ENCODE results near the gene LPAR1. TPM values are rescaled to one million over a fixed set of nuclear protein-coding genes. Genes with fewer than 3 reads are reported as not detected.

LPAR1 gene
- total and polyA plus RNA-seq, 10 donors: 8.1 to 63.8 (median 34.4) TPM

GRCh38 chr9:110923601-110924000, 114.7 kb downstream of the LPAR1 start:
- H3K27me3 ChIP-seq (replicated peaks in 1 of 7): no peaks in the 10 kb centered on the region
- 62 to 78% (median 67%) methylated on average over 5 of the region's 5 CpGs for WGBS, 5 donors
- no peak for TF ChIP-seq POLR2AphosphoS5 (IDR thresholded peaks at IDR 0.05)
- no peak for TF ChIP-seq POLR2A (IDR thresholded peaks at IDR 0.05)
- no peak for TF ChIP-seq CTCF (IDR thresholded peaks at IDR 0.05 in 8 of 11, conservative IDR thresholded peaks at IDR 0.05 in 3 of 11)
- peaks cover 0 to 4% (median 0%) of the 10 kb centered on the region in 8 donors for H3K9me3 ChIP-seq
- no peak for DNase-seq
- peaks cover 0 to 11% (median 0%) of the 10 kb centered on the region in 6 donors for H3K4me1 ChIP-seq
- intact Hi-C loops (cut with DNase I; ENCODE audit: low total_unique reads): no loop called here
- H3K27ac ChIP-seq: no peak overlapping the region
- no peak overlapping the region for H3K4me3 ChIP-seq
- no peaks in the 10 kb centered on the region for H3K36me3 ChIP-seq

- TF ChIP-seq POLR2AphosphoS5 (IDR thresholded peaks at IDR 0.05) (no peak), CTCF (IDR thresholded peaks at IDR 0.05 in 8 of 11, conservative IDR thresholded peaks at IDR 0.05 in 3 of 11) (no peak), POLR2A (IDR thresholded peaks at IDR 0.05) (no peak)
- intact Hi-C loops (cut with DNase I; ENCODE audit: low total_unique reads): no loop called here
- 70 to 91% (median 87%) methylated on average over 3 of the region's 3 CpGs for WGBS, 5 donors
- H3K36me3 ChIP-seq: no peaks in the 10 kb centered on the region
- H3K4me1 ChIP-seq: peaks cover 0 to 11% (median 0%) of the 10 kb centered on the region in 6 donors
- H3K27ac ChIP-seq: peak overlapping the region in 1 of 8 donors; percentile 75
- H3K27me3 ChIP-seq (replicated peaks in 1 of 7): no peaks in the 10 kb centered on the region
- H3K4me3 ChIP-seq: no peak overlapping the region
- H3K9me3 ChIP-seq: peaks cover 0 to 4% (median 0%) of the 10 kb centered on the region in 8 donors
- DNase-seq: no peak
These were observed 116.1 kb downstream of the LPAR1 start for GRCh38 chr9:110922145-110922544.

DNA sequence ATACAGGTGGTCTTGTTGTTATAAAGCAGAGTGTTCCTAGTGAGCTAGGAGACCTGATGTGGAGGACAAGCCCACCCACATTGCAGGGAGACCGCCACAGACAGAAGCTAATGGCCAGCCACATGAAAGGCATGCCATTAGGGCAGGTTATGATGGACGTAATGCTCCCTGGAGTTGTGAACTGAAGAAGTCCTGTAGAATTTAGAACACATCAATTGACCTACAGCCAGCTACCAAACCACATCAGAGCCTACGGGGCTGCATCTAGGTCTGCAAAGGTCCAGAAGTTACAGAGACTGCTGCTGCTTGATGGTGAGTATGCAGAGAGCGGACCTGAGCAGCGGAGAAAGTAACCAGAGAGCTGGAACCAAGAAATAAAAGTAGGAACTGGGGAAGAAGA, 116.6 kb downstream of the LPAR1 start:
- Histone ChIP-seq H3K4me1 (peaks cover 0 to 11% (median 0%) of the 10 kb centered on the region in 6 donors), H3K9me3 (peaks cover 0 to 4% (median 0%) of the 10 kb centered on the region in 8 donors), H3K4me3 (no peak overlapping the region), H3K36me3 (no peaks in the 10 kb centered on the region), H3K27ac (peak overlapping the region in 2 of 8 donors; percentile 70 to 75), H3K27me3 (replicated peaks in 1 of 7) (no peaks in the 10 kb centered on the region)
- WGBS, 5 donors: 78 to 94% (median 88%) methylated on average over 5 of the region's 5 CpGs
- intact Hi-C loops (cut with DNase I; ENCODE audit: low total_unique reads): no loop called here
- TF ChIP-seq POLR2AphosphoS5 (IDR thresholded peaks at IDR 0.05) (no peak), POLR2A (IDR thresholded peaks at IDR 0.05) (no peak), CTCF (IDR thresholded peaks at IDR 0.05 in 8 of 11, conservative IDR thresholded peaks at IDR 0.05 in 3 of 11) (no peak)
- DNase-seq: no peak

- peak overlapping the region in 5 of 8 donors; percentile 41 to 75 (median 65) for H3K27ac ChIP-seq
- TF ChIP-seq POLR2AphosphoS5 (IDR thresholded peaks at IDR 0.05) (peak in 1 of 3 donors; percentile 13), CTCF (IDR thresholded peaks at IDR 0.05 in 8 of 11, conservative IDR thresholded peaks at IDR 0.05 in 3 of 11) (no peak)
- 45 to 65% (median 53%) methylated on average over 3 of the region's 3 CpGs for WGBS, 5 donors
These were observed 118.7 kb downstream of the LPAR1 start for GRCh38 chr9:110919609-110920008.

More at GRCh38 chr9:110919609-110920008, 118.7 kb downstream of the LPAR1 start:
- Histone ChIP-seq H3K4me3 (no peak overlapping the region), H3K9me3 (peaks cover 0 to 4% (median 0%) of the 10 kb centered on the region in 8 donors), H3K4me1 (peaks cover 0 to 11% (median 0%) of the 10 kb centered on the region in 6 donors), H3K27me3 (replicated peaks in 1 of 7) (no peaks in the 10 kb centered on the region), H3K36me3 (no peaks in the 10 kb centered on the region)
- intact Hi-C loops (cut with DNase I; ENCODE audit: low total_unique reads): no loop called here
- DNase-seq: no peak
